ENCODE measurements around the gene SYT9.
"Not testable (repeated sequence)": the region's sequence is repeated elsewhere in the genome, so short reads cannot be mapped to it uniquely, and the experiment has no call there.

Gene SYT9

GRCh38 chr11:7511401-7511800 lies 259.7 kb downstream of the SYT9 start:
- 90 to 93% methylated on average over 5 of the region's 5 CpGs for WGBS, 2 experiments
- H3K27me3 ChIP-seq (ENCODE audit: control insufficient read depth, insufficient read depth, low read length, poor library complexity, severe bottlenecking) = peaks cover 24% of the 10 kb centered on the region
- H3K27ac ChIP-seq (ENCODE audit: insufficient read depth, low read depth, low read length, poor library complexity, severe bottlenecking) = no peak overlapping the region
- H3K36me3 ChIP-seq (ENCODE audit: control insufficient read depth, insufficient read depth, low read length) = no peaks in the 10 kb centered on the region
- no peaks in the 10 kb centered on the region for H3K9me3 ChIP-seq (ENCODE audit: control insufficient read depth, low read length)
- H3K4me3 ChIP-seq (ENCODE audit: insufficient read depth, low read depth, low read length) = no peak overlapping the region
- peaks cover 5% of the 10 kb centered on the region for H3K4me1 ChIP-seq (ENCODE audit: control insufficient read depth, insufficient read depth, low read length)

- H3K36me3 ChIP-seq (ENCODE audit: control insufficient read depth, insufficient read depth, low read length) = no peaks in the 10 kb centered on the region
- H3K27me3 ChIP-seq (ENCODE audit: control insufficient read depth, insufficient read depth, low read length, poor library complexity, severe bottlenecking) = peaks cover 24% of the 10 kb centered on the region
- no peaks in the 10 kb centered on the region for H3K9me3 ChIP-seq (ENCODE audit: control insufficient read depth, low read length)
- peak overlapping the region; percentile 38 for H3K27ac ChIP-seq (ENCODE audit: insufficient read depth, low read depth, low read length, poor library complexity, severe bottlenecking)
- peaks cover 5% of the 10 kb centered on the region for H3K4me1 ChIP-seq (ENCODE audit: control insufficient read depth, insufficient read depth, low read length)
- peak overlapping the region; percentile 84 for H3K4me3 ChIP-seq (ENCODE audit: insufficient read depth, low read depth, low read length)
- WGBS, 2 experiments = 65 to 66% methylated on average over 18 of the region's 18 CpGs
Measured at GRCh38 chr11:7512525-7513233, 261.0 kb downstream of the SYT9 start.

- peak within 1 kb of the TSS; percentile 38 for H3K27ac ChIP-seq (ENCODE audit: insufficient read depth, low read depth, low read length, poor library complexity, severe bottlenecking)
- WGBS, 2 experiments = 1% methylated on average over 79 of the region's 79 CpGs
Measured at GRCh38 chr11:7513234-7514098, 261.8 kb downstream of the SYT9 start, which contains the start of gene PPFIBP2. TSS of gene PPFIBP2 (plus strand) at chr11:7513999. CDS start at chr11:7549476, 35,477 bp downstream.

GRCh38 chr11:7514099-7514591 lies 262.4 kb downstream of the SYT9 start:
- H3K4me1 ChIP-seq (ENCODE audit: control insufficient read depth, insufficient read depth, low read length) = peaks cover 5% of the 10 kb centered on the region
- H3K4me3 ChIP-seq (ENCODE audit: insufficient read depth, low read depth, low read length) = peak overlapping the region; percentile 84
- H3K27me3 ChIP-seq (ENCODE audit: control insufficient read depth, insufficient read depth, low read length, poor library complexity, severe bottlenecking) = peaks cover 24% of the 10 kb centered on the region
- H3K9me3 ChIP-seq (ENCODE audit: control insufficient read depth, low read length) = no peaks in the 10 kb centered on the region
- WGBS, 2 experiments = 3% methylated on average over 31 of the region's 31 CpGs
- no peaks in the 10 kb centered on the region for H3K36me3 ChIP-seq (ENCODE audit: control insufficient read depth, insufficient read depth, low read length)
- H3K27ac ChIP-seq (ENCODE audit: insufficient read depth, low read depth, low read length, poor library complexity, severe bottlenecking) = no peak overlapping the region

More at GRCh38 chr11:7513234-7514098, 261.8 kb downstream of the SYT9 start, which contains the start of gene PPFIBP2:
- Histone ChIP-seq H3K9me3 (ENCODE audit: control insufficient read depth, low read length) (no peaks in the 10 kb centered on the region), H3K27me3 (ENCODE audit: control insufficient read depth, insufficient read depth, low read length, poor library complexity, severe bottlenecking) (peaks cover 24% of the 10 kb centered on the region), H3K4me1 (ENCODE audit: control insufficient read depth, insufficient read depth, low read length) (peaks cover 5% of the 10 kb centered on the region), H3K4me3 (ENCODE audit: insufficient read depth, low read depth, low read length) (peak within 1 kb of the TSS; percentile 84), H3K36me3 (ENCODE audit: control insufficient read depth, insufficient read depth, low read length) (no peaks in the 10 kb centered on the region)

- WGBS, 2 experiments = 95 to 97% methylated on average over 1 of the region's 1 CpG
Measured at GRCh38 chr11:7515447-7515886, 263.8 kb downstream of the SYT9 start.

GRCh38 chr11:7516475-7516874 lies 264.8 kb downstream of the SYT9 start:
- no peaks in the 10 kb centered on the region for H3K9me3 ChIP-seq (ENCODE audit: control insufficient read depth, low read length)
- WGBS, 2 experiments = 96% methylated on average over 12 of the region's 12 CpGs
- peaks cover 24% of the 10 kb centered on the region for H3K27me3 ChIP-seq (ENCODE audit: control insufficient read depth, insufficient read depth, low read length, poor library complexity, severe bottlenecking)

More at GRCh38 chr11:7515447-7515886, 263.8 kb downstream of the SYT9 start:
- Histone ChIP-seq H3K27ac (ENCODE audit: insufficient read depth, low read depth, low read length, poor library complexity, severe bottlenecking) (no peak overlapping the region), H3K27me3 (ENCODE audit: control insufficient read depth, insufficient read depth, low read length, poor library complexity, severe bottlenecking) (peaks cover 24% of the 10 kb centered on the region), H3K36me3 (ENCODE audit: control insufficient read depth, insufficient read depth, low read length) (no peaks in the 10 kb centered on the region), H3K9me3 (ENCODE audit: control insufficient read depth, low read length) (no peaks in the 10 kb centered on the region), H3K4me3 (ENCODE audit: insufficient read depth, low read depth, low read length) (no peak overlapping the region), H3K4me1 (ENCODE audit: control insufficient read depth, insufficient read depth, low read length) (peaks cover 5% of the 10 kb centered on the region)

GRCh38 chr11:7517743-7518142 lies 266.0 kb downstream of the SYT9 start:
- H3K4me3 ChIP-seq (ENCODE audit: insufficient read depth, low read depth, low read length); H3K36me3 ChIP-seq (ENCODE audit: control insufficient read depth, insufficient read depth, low read length); H3K4me1 ChIP-seq (ENCODE audit: control insufficient read depth, insufficient read depth, low read length); H3K9me3 ChIP-seq (ENCODE audit: control insufficient read depth, low read length); H3K27ac ChIP-seq (ENCODE audit: insufficient read depth, low read depth, low read length, poor library complexity, severe bottlenecking): not testable (repeated sequence)
- WGBS, 2 experiments = 95 to 97% methylated on average over 13 of the region's 13 CpGs
- H3K27me3 ChIP-seq (ENCODE audit: control insufficient read depth, insufficient read depth, low read length, poor library complexity, severe bottlenecking) = peaks cover 24% of the 10 kb centered on the region

More at GRCh38 chr11:7516475-7516874, 264.8 kb downstream of the SYT9 start:
- H3K4me3 ChIP-seq (ENCODE audit: insufficient read depth, low read depth, low read length) = no peak overlapping the region
- H3K27ac ChIP-seq (ENCODE audit: insufficient read depth, low read depth, low read length, poor library complexity, severe bottlenecking) = no peak overlapping the region
- H3K4me1 ChIP-seq (ENCODE audit: control insufficient read depth, insufficient read depth, low read length) = peaks cover 5% of the 10 kb centered on the region
- H3K36me3 ChIP-seq (ENCODE audit: control insufficient read depth, insufficient read depth, low read length) = no peaks in the 10 kb centered on the region

All from ectodermal cell (in vitro differentiated cells).